HepG2 (cell line): ENCODE results near the gene NFKB2. TPM values are rescaled to one million over a fixed set of nuclear protein-coding genes. Genes with fewer than 3 reads are reported as not detected.
A peak's percentile ranks its signal among the peaks of the same experiment; 100 is the strongest.

Experiments used
- ARNT ChIP-seq: fragments of 450-650 bp; IDR thresholded peaks from 2 replicates; pipeline ENCODE4 v1.6.1; 2017
- CENPT ChIP-seq: sonication (generic); formaldehyde crosslinking; IDR thresholded peaks from 2 replicates; pipeline ENCODE4 v1.8.0; 2022; ENCODE audit warnings: low read depth, mild to moderate bottlenecking, moderate library complexity, missing genetic modification reagents
- FOXC1 ChIP-seq: sonication (generic); formaldehyde crosslinking; IDR thresholded peaks from 2 replicates; pipeline ENCODE4 v1.8.0; 2022; ENCODE audit warnings: mild to moderate bottlenecking, missing genetic modification reagents, borderline replicate concordance
- FOXM1 ChIP-seq: sonication (generic); formaldehyde crosslinking; IDR thresholded peaks from 2 replicates; pipeline ENCODE4 v1.5.0; 2020; ENCODE audit warnings: missing genetic modification reagents
- GFI1 ChIP-seq: sonication (generic); formaldehyde crosslinking; IDR thresholded peaks from 2 replicates; pipeline ENCODE4 v1.5.0; 2020; ENCODE audit warnings: missing genetic modification reagents, mild to moderate bottlenecking, borderline replicate concordance
- GPN1 ChIP-seq: sonication (generic); formaldehyde crosslinking; IDR thresholded peaks from 2 replicates; pipeline ENCODE4 v1.5.1; 2020; ENCODE audit warnings: missing genetic modification reagents, borderline replicate concordance
- GZF1 ChIP-seq: sonication (generic); formaldehyde crosslinking; IDR thresholded peaks from 2 replicates; pipeline ENCODE4 v1.5.1; 2020; ENCODE audit warnings: mild to moderate bottlenecking, missing genetic modification reagents
- KLF11 ChIP-seq: IDR thresholded peaks from 2 replicates; pipeline ENCODE4 v1.6.1; 2016; ENCODE audit warnings: missing compliant biosample characterization
- KLF13 ChIP-seq: sonication (generic); formaldehyde crosslinking; IDR thresholded peaks from 2 replicates; pipeline ENCODE4 v1.4.0; 2020; ENCODE audit warnings: mild to moderate bottlenecking, missing genetic modification reagents
- MZF1 ChIP-seq: sonication (generic); formaldehyde crosslinking; IDR thresholded peaks from 2 replicates; pipeline ENCODE4 v1.8.1; 2023; ENCODE audit warnings: mild to moderate bottlenecking, missing genetic modification reagents, borderline replicate concordance
- SCMH1 ChIP-seq: sonication (generic); formaldehyde crosslinking; IDR thresholded peaks from 2 replicates; pipeline ENCODE4 v1.9.0; 2021; ENCODE audit warnings: missing genetic modification reagents, mild to moderate bottlenecking, borderline replicate concordance
- SIX4 ChIP-seq: sonication (generic); formaldehyde crosslinking; IDR thresholded peaks from 2 replicates; pipeline ENCODE4 v1.4.0; 2020; ENCODE audit warnings: missing genetic modification reagents
- TBP ChIP-seq: sonication (generic); formaldehyde crosslinking; IDR thresholded peaks from 2 replicates; pipeline ENCODE4 v1.5.0; 2020; ENCODE audit warnings: missing genetic modification reagents
- TRIM24 ChIP-seq: sonication (generic); formaldehyde crosslinking; IDR thresholded peaks from 2 replicates; pipeline ENCODE4 v1.8.0; 2022; ENCODE audit warnings: mild to moderate bottlenecking, missing genetic modification reagents
- ZBTB33 ChIP-seq: sonication (generic); formaldehyde crosslinking; IDR thresholded peaks from 2 replicates; pipeline ENCODE4 v1.4.0; 2020; ENCODE audit warnings: missing genetic modification reagents
- ZMAT3 ChIP-seq: sonication (generic); formaldehyde crosslinking; conservative IDR thresholded peaks from 2 replicates; pipeline ENCODE4 v1.7.0; 2021; ENCODE audit warnings: missing genetic modification reagents
- ZNF224 ChIP-seq: sonication (generic); formaldehyde crosslinking; IDR thresholded peaks from 2 replicates; pipeline ENCODE4 v1.5.0; 2020; ENCODE audit warnings: mild to moderate bottlenecking, missing genetic modification reagents
- ZNF282 ChIP-seq: fragments of 450-650 bp; IDR thresholded peaks from 2 replicates; pipeline ENCODE4 v1.6.1; 2018; ENCODE audit not compliant: partially characterized antibody
- ZNF335 ChIP-seq: sonication (generic); formaldehyde crosslinking; IDR thresholded peaks from 2 replicates; pipeline ENCODE4 v1.4.0; 2020; ENCODE audit warnings: missing genetic modification reagents
- polyA plus RNA-seq, 8 experiments: library from polyadenylated mRNA; depleted of rRNA in 3 of 8; stranded (reverse) in 7 of 8; unstranded in 1 of 8; fragments of >200 nt; fragmentation: Illumina TruSeq in 4 of 8; extraction: Trizol in 4 of 8; gene quantifications; 2 replicates each; pipeline versions ENCODE4 v1.2.1 to v1.2.3, GENCODE V29; 2011 to 2016; ENCODE audit warnings: low read depth in 4 of 8, missing spikeins in 1 of 8, mixed read lengths in 1 of 8; ENCODE audit not compliant: insufficient read depth in 1 of 8
- total RNA-seq, 5 experiments: library from RNA; depleted of rRNA; stranded (reverse); fragments of >200 nt; fragmentation: Illumina TruSeq; extraction: Trizol; gene quantifications; 2 replicates each; pipeline ENCODE4 v1.2.3, GENCODE V29; 2016; ENCODE audit warnings: low read depth in 1 of 5
- TF ChIP-seq, protein P1 (sequence below): sonication (generic); formaldehyde crosslinking; IDR thresholded peaks from 2 replicates; pipeline ENCODE4 v1.4.0; 2020; ENCODE audit warnings: mild to moderate bottlenecking, low read depth, missing genetic modification reagents
- TF ChIP-seq, protein P2 (sequence below): sonication (generic); formaldehyde crosslinking; IDR thresholded peaks from 2 replicates; pipeline ENCODE4 v1.8.0; 2022; ENCODE audit warnings: mild to moderate bottlenecking, missing genetic modification reagents; ENCODE audit not compliant: insufficient replicate concordance
- TF ChIP-seq, protein P3 (sequence below): sonication (generic); formaldehyde crosslinking; IDR thresholded peaks from 2 replicates; pipeline ENCODE4 v1.5.1; 2020; ENCODE audit warnings: mild to moderate bottlenecking, moderate library complexity, missing genetic modification reagents
- TF ChIP-seq, protein P4 (sequence below): IDR thresholded peaks from 2 replicates; pipeline ENCODE4 v1.6.1; 2012; ENCODE audit warnings: inconsistent platforms
- TF ChIP-seq, protein P5 (sequence below): IDR thresholded peaks from 2 replicates; pipeline ENCODE4 v1.6.1; 2018; ENCODE audit warnings: missing genetic modification reagents, mild to moderate bottlenecking, missing compliant biosample characterization

The NFKB2 gene
- total and polyA plus RNA-seq, 2 of the 13 experiments (the other 11 are each of a cell fraction or from before 2014, with no cell fraction given), result 7.7 to 12.5 TPM

- TF ChIP-seq, protein P1, sequence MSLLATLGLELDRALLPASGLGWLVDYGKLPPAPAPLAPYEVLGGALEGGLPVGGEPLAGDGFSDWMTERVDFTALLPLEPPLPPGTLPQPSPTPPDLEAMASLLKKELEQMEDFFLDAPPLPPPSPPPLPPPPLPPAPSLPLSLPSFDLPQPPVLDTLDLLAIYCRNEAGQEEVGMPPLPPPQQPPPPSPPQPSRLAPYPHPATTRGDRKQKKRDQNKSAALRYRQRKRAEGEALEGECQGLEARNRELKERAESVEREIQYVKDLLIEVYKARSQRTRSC (CRISPR knock-in tag), result no peak
- TF ChIP-seq SIX4 (CRISPR knock-in tag) (no peak; the same call in 1 of the 2 replicates), TRIM24 (CRISPR knock-in tag) (no peak), KLF11 (CRISPR knock-in tag) (peak; percentile 58; the same call in 1 of the 2 replicates), FOXC1 (CRISPR knock-in tag) (no peak), ZNF335 (CRISPR knock-in tag) (peak; percentile 46; the same call in 1 of the 2 replicates), MZF1 (CRISPR knock-in tag) (no peak), ZBTB33 (CRISPR knock-in tag) (no peak), CENPT (CRISPR knock-in tag) (no peak), SCMH1 (no peak), FOXM1 (no peak), ZNF224 (CRISPR knock-in tag) (peak; percentile 37; the same call in 1 of the 2 replicates), TBP (no peak), KLF13 (CRISPR knock-in tag) (no peak), GFI1 (CRISPR knock-in tag) (no peak), GZF1 (CRISPR knock-in tag) (no peak), ARNT (no peak), GPN1 (CRISPR knock-in tag) (no peak), ZNF282 (no peak), ZMAT3 (0 out of 2 replicates have a peak, but pooled peaks have one; percentile 39)
- TF ChIP-seq, protein P2, sequence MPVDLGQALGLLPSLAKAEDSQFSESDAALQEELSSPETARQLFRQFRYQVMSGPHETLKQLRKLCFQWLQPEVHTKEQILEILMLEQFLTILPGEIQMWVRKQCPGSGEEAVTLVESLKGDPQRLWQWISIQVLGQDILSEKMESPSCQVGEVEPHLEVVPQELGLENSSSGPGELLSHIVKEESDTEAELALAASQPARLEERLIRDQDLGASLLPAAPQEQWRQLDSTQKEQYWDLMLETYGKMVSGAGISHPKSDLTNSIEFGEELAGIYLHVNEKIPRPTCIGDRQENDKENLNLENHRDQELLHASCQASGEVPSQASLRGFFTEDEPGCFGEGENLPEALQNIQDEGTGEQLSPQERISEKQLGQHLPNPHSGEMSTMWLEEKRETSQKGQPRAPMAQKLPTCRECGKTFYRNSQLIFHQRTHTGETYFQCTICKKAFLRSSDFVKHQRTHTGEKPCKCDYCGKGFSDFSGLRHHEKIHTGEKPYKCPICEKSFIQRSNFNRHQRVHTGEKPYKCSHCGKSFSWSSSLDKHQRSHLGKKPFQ, result no peak
- TF ChIP-seq, protein P3, sequence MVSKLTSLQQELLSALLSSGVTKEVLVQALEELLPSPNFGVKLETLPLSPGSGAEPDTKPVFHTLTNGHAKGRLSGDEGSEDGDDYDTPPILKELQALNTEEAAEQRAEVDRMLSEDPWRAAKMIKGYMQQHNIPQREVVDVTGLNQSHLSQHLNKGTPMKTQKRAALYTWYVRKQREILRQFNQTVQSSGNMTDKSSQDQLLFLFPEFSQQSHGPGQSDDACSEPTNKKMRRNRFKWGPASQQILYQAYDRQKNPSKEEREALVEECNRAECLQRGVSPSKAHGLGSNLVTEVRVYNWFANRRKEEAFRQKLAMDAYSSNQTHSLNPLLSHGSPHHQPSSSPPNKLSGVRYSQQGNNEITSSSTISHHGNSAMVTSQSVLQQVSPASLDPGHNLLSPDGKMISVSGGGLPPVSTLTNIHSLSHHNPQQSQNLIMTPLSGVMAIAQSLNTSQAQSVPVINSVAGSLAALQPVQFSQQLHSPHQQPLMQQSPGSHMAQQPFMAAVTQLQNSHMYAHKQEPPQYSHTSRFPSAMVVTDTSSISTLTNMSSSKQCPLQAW (CRISPR knock-in tag), result peak; percentile 67; the same call in 1 of the 2 replicates
- TF ChIP-seq, protein P4, sequence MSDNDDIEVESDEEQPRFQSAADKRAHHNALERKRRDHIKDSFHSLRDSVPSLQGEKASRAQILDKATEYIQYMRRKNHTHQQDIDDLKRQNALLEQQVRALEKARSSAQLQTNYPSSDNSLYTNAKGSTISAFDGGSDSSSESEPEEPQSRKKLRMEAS, result peak; percentile 70
- TF ChIP-seq, protein P5, sequence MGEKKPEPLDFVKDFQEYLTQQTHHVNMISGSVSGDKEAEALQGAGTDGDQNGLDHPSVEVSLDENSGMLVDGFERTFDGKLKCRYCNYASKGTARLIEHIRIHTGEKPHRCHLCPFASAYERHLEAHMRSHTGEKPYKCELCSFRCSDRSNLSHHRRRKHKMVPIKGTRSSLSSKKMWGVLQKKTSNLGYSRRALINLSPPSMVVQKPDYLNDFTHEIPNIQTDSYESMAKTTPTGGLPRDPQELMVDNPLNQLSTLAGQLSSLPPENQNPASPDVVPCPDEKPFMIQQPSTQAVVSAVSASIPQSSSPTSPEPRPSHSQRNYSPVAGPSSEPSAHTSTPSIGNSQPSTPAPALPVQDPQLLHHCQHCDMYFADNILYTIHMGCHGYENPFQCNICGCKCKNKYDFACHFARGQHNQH (CRISPR knock-in tag), result peak; percentile 91
These were observed 36.9 kb downstream of the NFKB2 start, which contains the start of gene CUEDC2 (continued) for GRCh38 chr10:102432162-102432950.
